H1 (cell line): ENCODE data around the gene CHMP4A. TPM values are rescaled to one million over a fixed set of nuclear protein-coding genes. Genes with fewer than 3 reads are reported as not detected.

Experiments
- CTCF ChIP-seq, 3 experiments: IDR thresholded peaks; 1 replicate in 2 of 3; 2 replicates in 1 of 3; pipeline versions ENCODE4 v1.5.1 to v1.6.1; 2011; ENCODE audit warnings: low read length in 3 of 3, mild to moderate bottlenecking in 3 of 3, inconsistent platforms in 2 of 3, low read depth in 1 of 3, moderate library complexity in 1 of 3; ENCODE audit not compliant: insufficient read depth in 1 of 3; ENCODE audit errors: control extremely low read depth in 1 of 3
- PHF8 ChIP-seq: fragments of 200-600 bp; sonication (generic); conservative IDR thresholded peaks from 2 replicates; pipeline ENCODE4 v1.7.1; 2012; ENCODE audit warnings: low read depth, mild to moderate bottlenecking, inconsistent platforms, low read length, moderate library complexity
- SIN3A ChIP-seq, 2 experiments: IDR thresholded peaks in 1 of 2; conservative IDR thresholded peaks in 1 of 2; 2 replicates each; pipeline ENCODE4 v1.6.1; 2011 to 2012; ENCODE audit warnings: low read length in 2 of 2, improper control_type of control experiment in 1 of 2, low read depth in 1 of 2, mild to moderate bottlenecking in 1 of 2
- SP4 ChIP-seq: IDR thresholded peaks from 2 replicates; pipeline ENCODE4 v1.6.1; 2012; ENCODE audit warnings: low read length, inconsistent platforms
- polyA plus RNA-seq, 7 experiments: library from polyadenylated mRNA; depleted of rRNA in 3 of 7; stranded (reverse) in 5 of 7; unstranded in 2 of 7; fragments of >200 nt in 5 of 7; fragments of 200-250 nt in 2 of 7; gene quantifications; 1 replicate in 5 of 7; 2 replicates in 1 of 7; 4 replicates in 1 of 7; pipeline versions ENCODE4 v1.2.1 to v1.2.3, GENCODE V29; 2011 to 2013; ENCODE audit warnings: missing spikeins in 2 of 7, mixed read lengths in 2 of 7
- total RNA-seq: library from RNA; stranded (reverse); fragmentation: NEBNext Ultra II Directional; extraction: Animal tissue kit (Norgen Biotek cat#: 25700); gene quantifications from 2 replicates; pipeline ENCODE4 v1.2.1, GENCODE V29; 2021

Gene CHMP4A
- total and polyA plus RNA-seq, 2 of the 8 experiments (the other 6 are each of a cell fraction or from before 2014, with no cell fraction given) = 32.9 to 37.6 TPM

GRCh38 chr14:24236689-24237462, 23.6 kb upstream of the CHMP4A start (continued):
- TF ChIP-seq CTCF (IDR thresholded peaks at IDR 0.05; ENCODE audit: control extremely low read depth in 1 of 3, insufficient read depth in 1 of 3, low read depth in 1 of 3, low read length in 3 of 3) (no peak), PHF8 (no peak), SIN3A (conservative IDR thresholded peaks at IDR 0.05 in 1 of 2, IDR thresholded peaks at IDR 0.05 in 1 of 2; ENCODE audit: low read depth in 1 of 2, low read length in 2 of 2) (no peak), SP4 (no peak)
